Ishikawa (cell line): ENCODE data around the gene TRAIP.

Source experiments
- CREB1 ChIP-seq: IDR thresholded peaks from 2 replicates; pipeline ENCODE4 v1.6.1; 2012; ENCODE audit warnings: low read depth
- EP300 ChIP-seq: IDR thresholded peaks from 2 replicates; pipeline ENCODE4 v1.6.1; 2012; ENCODE audit warnings: borderline replicate concordance

- no peak for TF ChIP-seq CREB1
- no peak for TF ChIP-seq EP300
These were observed 25.0 kb downstream of the TRAIP start for GRCh38 chr3:49831341-49831740.
